ENCODE measurements around the gene ARHGAP18. TPM values are rescaled to one million over a fixed set of nuclear protein-coding genes. Genes with fewer than 3 reads are reported as not detected.

Gene ARHGAP18
- total and polyA plus RNA-seq, 4 donors: 1.6 to 8.0 (median 3.0) TPM

- Histone ChIP-seq H3K9me3 (ENCODE audit: control insufficient read depth in 4 of 4, low read length in 3 of 4) (no peaks in the 10 kb centered on the region), H3K4me3 (ENCODE audit: low read depth in 1 of 3, low read length in 3 of 3) (no peak overlapping the region), H3K36me3 (ENCODE audit: control insufficient read depth in 4 of 4, insufficient read depth in 3 of 4, low read depth in 1 of 4, low read length in 3 of 4) (no peaks in the 10 kb centered on the region), H3K4me1 (ENCODE audit: control insufficient read depth in 4 of 4, insufficient read depth in 4 of 4, low read length in 3 of 4) (no peaks in the 10 kb centered on the region), H3K27ac (ENCODE audit: low read depth in 1 of 2, low read length in 2 of 2) (no peak overlapping the region), H3K9ac (ENCODE audit: low read depth in 1 of 2, low read length in 2 of 2) (no peak overlapping the region), H3K27me3 (ENCODE audit: control insufficient read depth in 4 of 4, insufficient read depth in 4 of 4, low read length in 3 of 4) (no peaks in the 10 kb centered on the region)
- WGBS: 83% methylated on average over 2 of the region's 2 CpGs
- TF ChIP-seq FOXA2 (IDR thresholded peaks at IDR 0.05): no peak
- TF ChIP-seq RXRA (IDR thresholded peaks at IDR 0.05): no peak
- no peak for TF ChIP-seq GABPA (IDR thresholded peaks at IDR 0.05 in 1 of 2, conservative IDR thresholded peaks at IDR 0.05 in 1 of 2)
- TF ChIP-seq YY1 (IDR thresholded peaks at IDR 0.05): no peak
- TF ChIP-seq HNF4A (conservative IDR thresholded peaks at IDR 0.05): no peak
- TF ChIP-seq SP1 (IDR thresholded peaks at IDR 0.05): no peak
- no peak for TF ChIP-seq TAF1 (conservative IDR thresholded peaks at IDR 0.05)
- TF ChIP-seq NR2F2 (IDR thresholded peaks at IDR 0.05): no peak
- TF ChIP-seq REST (IDR thresholded peaks at IDR 0.05): no peak
- TF ChIP-seq, protein P1, sequence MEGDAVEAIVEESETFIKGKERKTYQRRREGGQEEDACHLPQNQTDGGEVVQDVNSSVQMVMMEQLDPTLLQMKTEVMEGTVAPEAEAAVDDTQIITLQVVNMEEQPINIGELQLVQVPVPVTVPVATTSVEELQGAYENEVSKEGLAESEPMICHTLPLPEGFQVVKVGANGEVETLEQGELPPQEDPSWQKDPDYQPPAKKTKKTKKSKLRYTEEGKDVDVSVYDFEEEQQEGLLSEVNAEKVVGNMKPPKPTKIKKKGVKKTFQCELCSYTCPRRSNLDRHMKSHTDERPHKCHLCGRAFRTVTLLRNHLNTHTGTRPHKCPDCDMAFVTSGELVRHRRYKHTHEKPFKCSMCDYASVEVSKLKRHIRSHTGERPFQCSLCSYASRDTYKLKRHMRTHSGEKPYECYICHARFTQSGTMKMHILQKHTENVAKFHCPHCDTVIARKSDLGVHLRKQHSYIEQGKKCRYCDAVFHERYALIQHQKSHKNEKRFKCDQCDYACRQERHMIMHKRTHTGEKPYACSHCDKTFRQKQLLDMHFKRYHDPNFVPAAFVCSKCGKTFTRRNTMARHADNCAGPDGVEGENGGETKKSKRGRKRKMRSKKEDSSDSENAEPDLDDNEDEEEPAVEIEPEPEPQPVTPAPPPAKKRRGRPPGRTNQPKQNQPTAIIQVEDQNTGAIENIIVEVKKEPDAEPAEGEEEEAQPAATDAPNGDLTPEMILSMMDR (IDR thresholded peaks at IDR 0.05; ENCODE audit: low read depth, low read length, missing input control): no peak
- TF ChIP-seq, protein P2, sequence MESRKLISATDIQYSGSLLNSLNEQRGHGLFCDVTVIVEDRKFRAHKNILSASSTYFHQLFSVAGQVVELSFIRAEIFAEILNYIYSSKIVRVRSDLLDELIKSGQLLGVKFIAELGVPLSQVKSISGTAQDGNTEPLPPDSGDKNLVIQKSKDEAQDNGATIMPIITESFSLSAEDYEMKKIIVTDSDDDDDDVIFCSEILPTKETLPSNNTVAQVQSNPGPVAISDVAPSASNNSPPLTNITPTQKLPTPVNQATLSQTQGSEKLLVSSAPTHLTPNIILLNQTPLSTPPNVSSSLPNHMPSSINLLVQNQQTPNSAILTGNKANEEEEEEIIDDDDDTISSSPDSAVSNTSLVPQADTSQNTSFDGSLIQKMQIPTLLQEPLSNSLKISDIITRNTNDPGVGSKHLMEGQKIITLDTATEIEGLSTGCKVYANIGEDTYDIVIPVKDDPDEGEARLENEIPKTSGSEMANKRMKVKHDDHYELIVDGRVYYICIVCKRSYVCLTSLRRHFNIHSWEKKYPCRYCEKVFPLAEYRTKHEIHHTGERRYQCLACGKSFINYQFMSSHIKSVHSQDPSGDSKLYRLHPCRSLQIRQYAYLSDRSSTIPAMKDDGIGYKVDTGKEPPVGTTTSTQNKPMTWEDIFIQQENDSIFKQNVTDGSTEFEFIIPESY (IDR thresholded peaks at IDR 0.05): no peak
- TF ChIP-seq EGR1 (IDR thresholded peaks at IDR 0.05; ENCODE audit: low read depth in 2 of 2): no peak
- TF ChIP-seq RAD21 (IDR thresholded peaks at IDR 0.05): no peak
- no peak for DNase-seq (ENCODE audit: low spot score)
Observed at GRCh38 chr6:129565811-129566210, 144.2 kb downstream of the ARHGAP18 start.

DNA sequence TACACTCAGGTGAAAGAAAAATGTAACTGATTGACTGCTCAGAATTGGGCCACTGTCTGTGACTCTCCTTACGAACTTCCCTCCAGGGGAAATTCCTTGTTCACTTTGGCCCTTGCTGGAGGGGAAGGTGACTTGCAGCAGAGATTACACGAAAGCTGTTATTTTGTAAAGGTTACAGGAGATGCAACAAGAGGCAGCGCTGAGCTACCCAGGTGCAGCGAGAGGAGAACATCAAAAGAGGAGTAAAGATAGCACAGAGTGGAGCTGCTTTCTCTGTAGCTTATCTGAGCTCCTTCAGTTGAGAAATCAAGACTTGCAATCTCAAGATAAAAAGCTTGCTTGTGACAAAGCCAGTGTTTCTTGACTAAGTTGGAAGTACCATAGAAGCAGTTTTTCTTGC is 144.6 kb downstream of the ARHGAP18 start:
- H3K27ac ChIP-seq (ENCODE audit: low read depth in 1 of 2, low read length in 2 of 2): no peak overlapping the region
- H3K9ac ChIP-seq (ENCODE audit: low read depth in 1 of 2, low read length in 2 of 2): no peak overlapping the region
- no peaks in the 10 kb centered on the region for H3K27me3 ChIP-seq (ENCODE audit: control insufficient read depth in 4 of 4, insufficient read depth in 4 of 4, low read length in 3 of 4)
- no peak for TF ChIP-seq GABPA (IDR thresholded peaks at IDR 0.05 in 1 of 2, conservative IDR thresholded peaks at IDR 0.05 in 1 of 2)
- TF ChIP-seq, protein P3, sequence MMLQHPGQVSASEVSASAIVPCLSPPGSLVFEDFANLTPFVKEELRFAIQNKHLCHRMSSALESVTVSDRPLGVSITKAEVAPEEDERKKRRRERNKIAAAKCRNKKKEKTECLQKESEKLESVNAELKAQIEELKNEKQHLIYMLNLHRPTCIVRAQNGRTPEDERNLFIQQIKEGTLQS (IDR thresholded peaks at IDR 0.05): no peak
- no peak for DNase-seq (ENCODE audit: low spot score)
- H3K36me3 ChIP-seq (ENCODE audit: control insufficient read depth in 4 of 4, insufficient read depth in 3 of 4, low read depth in 1 of 4, low read length in 3 of 4): no peaks in the 10 kb centered on the region
- no peaks in the 10 kb centered on the region for H3K9me3 ChIP-seq (ENCODE audit: control insufficient read depth in 4 of 4, low read length in 3 of 4)
- 85% methylated on average over 4 of the region's 4 CpGs for WGBS
- H3K4me3 ChIP-seq (ENCODE audit: low read depth in 1 of 3, low read length in 3 of 3): no peak overlapping the region
- no peaks in the 10 kb centered on the region for H3K4me1 ChIP-seq (ENCODE audit: control insufficient read depth in 4 of 4, insufficient read depth in 4 of 4, low read length in 3 of 4)

All from liver (tissue), 9 donors.